ENCODE measurements around the gene CFAP20DC. TPM values are rescaled to one million over a fixed set of nuclear protein-coding genes. Genes with fewer than 3 reads are reported as not detected.
"Not testable (repeated sequence)": the region's sequence is repeated elsewhere in the genome, so short reads cannot be mapped to it uniquely, and the experiment has no call there.

CFAP20DC gene
- polyA plus RNA-seq = under 1 TPM in 2 of 3 donors, not detected in 1; 0.32 to 0.36 TPM

DNA sequence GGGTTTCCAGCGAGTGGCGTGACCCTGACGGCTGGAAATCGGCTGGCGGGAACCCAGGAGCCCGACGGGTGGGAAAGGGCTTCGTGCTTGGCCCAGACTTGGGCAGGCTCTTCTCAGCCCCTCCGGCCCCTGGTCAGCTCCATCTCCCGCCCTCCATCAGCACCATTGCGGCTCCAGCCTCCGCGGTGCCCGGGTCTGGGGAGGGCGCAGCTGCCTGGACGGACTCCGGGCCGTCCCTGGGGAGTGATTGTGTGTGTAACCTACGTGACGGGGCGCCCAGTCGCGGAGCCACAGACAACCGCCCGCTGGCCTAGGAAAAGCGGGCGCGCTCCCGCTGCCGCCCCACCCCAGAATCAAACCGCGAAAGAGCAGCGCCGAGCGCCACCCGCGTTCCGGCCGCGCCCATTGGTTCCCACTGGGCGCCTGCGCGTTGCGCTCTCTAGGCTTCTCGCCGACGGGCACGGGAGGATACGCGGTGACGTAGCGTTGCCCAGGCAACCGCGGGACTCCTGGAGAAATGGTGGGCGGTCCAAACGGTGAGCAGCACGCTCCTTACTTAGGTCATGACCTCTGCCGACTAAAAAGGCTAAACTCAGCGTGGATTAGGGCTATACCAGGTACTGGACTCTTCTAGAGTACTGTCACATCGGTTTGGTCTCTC lies at the start of gene CFAP20DC:
Gene CFAP20DC (minus strand): TSS at position 355 of the 661 bp plus-strand sequence. CDS start 394 bp downstream, outside the sequence.
- WGBS, 3 donors = 2 to 4% (median 3%) methylated on average over 59 to 60 of the region's 60 CpGs
- no peak within 1 kb of the TSS for H3K27ac ChIP-seq (ENCODE audit: low read depth, low read length)

DNA sequence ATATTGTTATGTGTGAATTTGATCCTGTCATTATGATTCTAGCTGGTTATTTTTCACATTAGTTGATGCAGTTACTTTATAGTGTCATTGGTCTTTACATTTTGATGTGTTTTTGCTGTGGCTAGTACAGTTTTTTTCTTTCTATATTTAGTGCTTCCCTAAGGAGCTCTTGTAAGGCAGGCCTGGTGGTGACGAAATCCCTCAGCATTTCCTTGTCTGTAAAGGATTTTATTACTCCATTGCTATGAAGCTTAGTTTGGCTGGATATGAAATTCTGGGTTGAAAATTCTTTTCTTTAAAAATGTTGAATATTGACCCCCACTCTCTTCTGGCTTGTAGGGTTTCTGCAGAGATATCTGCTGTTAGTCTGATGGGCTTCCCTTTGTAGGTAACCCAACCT lies 48.7 kb upstream of the CFAP20DC start:
- H3K27ac ChIP-seq (ENCODE audit: low read depth, low read length) = not testable (repeated sequence)
- 63 to 73% (median 64%) methylated on average over 1 of the region's 1 CpG for WGBS, 3 donors

DNA sequence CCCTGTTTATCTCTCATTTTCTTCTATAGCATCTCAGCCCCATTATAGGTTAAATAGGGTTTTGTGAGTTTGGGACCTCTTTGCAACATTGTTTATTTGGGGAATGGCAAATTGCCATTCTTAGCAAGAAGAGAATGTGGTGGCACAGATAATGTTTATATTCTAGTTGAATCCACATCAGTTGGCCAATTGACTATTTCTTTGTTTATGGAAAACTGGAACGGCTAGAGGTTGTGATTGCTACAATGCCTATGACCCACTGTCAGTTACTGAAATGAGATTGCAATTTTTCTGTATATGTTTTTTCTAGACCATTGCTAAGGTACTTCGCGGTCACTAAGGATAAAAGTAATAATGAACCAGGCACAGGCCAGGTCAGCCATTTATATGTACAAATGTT lies 44.6 kb upstream of the CFAP20DC start:
- H3K27ac ChIP-seq (ENCODE audit: low read depth, low read length) = no peak overlapping the region
- WGBS, 3 donors = 88 to 92% (median 91%) methylated on average over 3 of the region's 3 CpGs

DNA sequence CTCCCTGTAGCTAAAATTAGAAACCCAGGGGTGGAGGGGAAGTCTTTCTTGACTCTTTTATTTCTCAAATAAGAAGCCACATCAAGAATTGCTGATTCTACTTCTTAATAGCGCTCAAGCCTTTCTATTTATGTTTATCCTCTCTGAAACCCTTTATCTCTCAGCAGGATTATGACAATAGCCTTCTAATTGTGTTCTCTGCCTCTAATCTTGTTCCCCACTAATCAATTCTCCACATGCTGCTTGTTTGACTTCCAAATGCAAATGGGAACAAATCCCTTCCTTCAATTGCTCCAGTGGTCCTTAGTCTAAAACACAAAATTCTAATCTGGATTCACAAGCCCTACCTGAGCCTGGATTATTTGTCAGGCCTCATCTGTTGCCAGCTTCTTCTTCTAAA lies 43.7 kb upstream of the CFAP20DC start:
- no peak overlapping the region for H3K27ac ChIP-seq (ENCODE audit: low read depth, low read length)
- 69 to 85% (median 83%) methylated on average over 1 of the region's 1 CpG for WGBS, 3 donors

DNA sequence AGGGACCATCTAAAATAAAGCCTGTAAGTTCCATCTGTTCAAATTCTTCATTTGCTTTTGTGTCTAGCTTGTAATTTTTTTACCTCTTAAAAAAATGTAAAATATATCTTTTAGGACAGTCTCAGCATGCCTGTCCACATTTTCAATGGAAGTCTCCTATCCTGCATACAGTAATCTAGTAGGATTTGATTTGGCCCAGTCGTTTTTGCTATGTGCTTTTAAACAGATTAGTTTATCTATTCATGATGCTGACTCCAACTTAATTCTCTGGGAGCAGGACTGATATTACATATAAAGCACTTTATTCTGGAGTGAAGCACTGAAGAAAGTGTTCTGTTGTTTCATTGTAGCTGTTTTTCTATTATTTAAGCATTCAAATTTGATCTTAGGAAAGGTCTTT lies 38.9 kb upstream of the CFAP20DC start:
- no peak overlapping the region for H3K27ac ChIP-seq (ENCODE audit: low read depth, low read length)
- WGBS, 3 donors = 28 to 48% (median 42%) methylated on average over 1 of the region's 1 CpG

DNA sequence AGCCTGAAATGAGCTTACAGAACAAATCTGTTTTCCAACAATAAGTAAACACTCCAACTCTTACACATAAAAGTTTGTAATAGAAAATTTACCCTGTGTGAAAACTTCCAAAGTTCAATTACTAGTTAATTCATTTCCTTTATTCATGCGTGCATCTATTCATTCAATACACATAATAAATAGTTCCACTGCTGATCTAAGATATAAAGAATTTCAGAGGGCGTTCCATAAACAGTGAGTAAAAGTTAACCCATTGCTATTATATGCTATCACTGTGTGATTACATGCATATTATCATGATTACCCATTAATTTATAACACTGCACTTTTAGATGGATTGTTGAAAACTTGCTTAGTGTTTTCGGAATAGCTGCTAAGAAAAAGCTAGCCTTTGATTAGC lies 36.2 kb upstream of the CFAP20DC start:
- 52 to 68% (median 67%) methylated on average over 3 of the region's 3 CpGs for WGBS, 3 donors

DNA sequence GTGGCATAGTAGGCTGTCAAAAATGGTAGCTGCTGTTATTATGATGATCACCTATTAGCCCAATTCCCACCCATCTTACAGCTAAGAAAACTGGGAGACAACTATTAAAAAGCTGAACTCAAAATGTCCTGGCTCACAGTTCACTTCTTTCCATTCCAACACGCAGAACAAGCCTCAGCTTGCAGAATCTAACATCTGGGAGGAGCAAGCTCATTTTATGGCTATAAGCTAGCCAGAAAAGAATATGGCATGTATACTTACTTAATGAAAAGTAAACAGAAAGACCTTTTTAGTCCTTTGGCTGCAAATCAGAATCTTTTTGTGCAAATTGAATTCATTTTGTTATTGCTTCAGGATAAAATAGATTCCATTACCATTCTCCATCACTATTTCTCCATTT lies 34.8 kb upstream of the CFAP20DC start:
- 73 to 84% (median 74%) methylated on average over 1 of the region's 1 CpG for WGBS, 3 donors
- H3K27ac ChIP-seq (ENCODE audit: low read depth, low read length) = no peak overlapping the region

More for the DNA sequence above, 36.2 kb upstream of the CFAP20DC start:
- no peak overlapping the region for H3K27ac ChIP-seq (ENCODE audit: low read depth, low read length)

DNA sequence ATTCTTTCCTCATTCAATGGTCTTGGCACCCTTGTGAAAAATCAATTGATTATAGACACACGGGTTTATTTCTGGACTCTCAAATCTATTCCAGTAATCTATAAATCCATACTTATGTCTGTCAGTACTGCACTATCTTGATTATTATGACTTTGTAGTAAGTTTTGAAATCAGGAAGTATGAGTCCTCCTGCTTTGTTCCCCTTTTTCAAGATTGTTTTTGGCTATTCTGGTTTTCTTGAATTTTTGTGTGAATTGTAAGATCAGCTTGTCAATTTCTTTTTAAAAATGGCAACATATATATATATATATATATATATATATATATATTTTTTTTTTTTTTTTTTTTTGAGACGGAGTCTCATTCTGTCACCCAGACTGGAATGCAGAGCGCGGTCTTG lies 32.3 kb upstream of the CFAP20DC start:
- 80 to 82% (median 81%) methylated on average over 4 of the region's 4 CpGs for WGBS, 3 donors

DNA sequence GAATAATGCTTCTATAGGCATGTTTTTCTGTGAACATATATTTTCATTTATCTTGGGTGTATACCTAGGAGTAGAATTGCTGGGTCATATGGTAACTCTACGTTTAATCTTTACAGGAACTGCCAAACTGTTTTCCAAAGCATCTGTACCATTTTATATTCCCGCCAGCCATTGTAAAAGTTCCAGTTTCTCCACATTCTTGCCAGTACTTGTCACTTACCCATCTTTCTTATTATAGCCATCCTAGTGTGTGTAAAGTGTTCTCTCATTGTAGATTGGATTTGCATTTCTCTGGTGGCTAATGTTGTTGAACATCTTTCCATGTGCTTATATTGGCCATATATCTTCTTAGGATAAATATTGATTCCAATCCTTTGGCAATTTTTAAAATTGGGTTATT lies 31.2 kb upstream of the CFAP20DC start:
- WGBS, 3 donors = 81 to 91% (median 91%) methylated on average over 2 of the region's 2 CpGs
- no peak overlapping the region for H3K27ac ChIP-seq (ENCODE audit: low read depth, low read length)

More for the DNA sequence above, 32.3 kb upstream of the CFAP20DC start:
- no peak overlapping the region for H3K27ac ChIP-seq (ENCODE audit: low read depth, low read length)

DNA sequence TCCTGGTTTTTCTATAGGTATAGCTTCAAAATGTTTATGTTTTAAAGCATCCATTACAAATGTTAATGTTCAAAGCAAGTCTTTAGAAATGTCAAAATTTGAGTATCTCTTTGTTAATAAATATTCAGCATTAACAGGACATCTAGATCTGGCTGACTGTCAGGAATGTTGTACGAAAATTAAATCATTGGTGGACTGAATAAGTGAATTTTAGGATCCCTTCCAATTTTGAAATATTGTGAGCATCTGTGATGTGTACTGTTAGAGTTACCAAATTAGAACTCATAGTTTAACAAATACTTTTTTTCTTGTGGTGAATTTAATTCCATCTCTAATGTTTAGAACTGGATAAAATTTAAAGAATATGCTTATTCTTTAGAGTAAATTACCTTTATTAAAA lies 30.1 kb upstream of the CFAP20DC start:
- no peak overlapping the region for H3K27ac ChIP-seq (ENCODE audit: low read depth, low read length)
- 38 to 45% (median 39%) methylated on average over 1 of the region's 1 CpG for WGBS, 3 donors

DNA sequence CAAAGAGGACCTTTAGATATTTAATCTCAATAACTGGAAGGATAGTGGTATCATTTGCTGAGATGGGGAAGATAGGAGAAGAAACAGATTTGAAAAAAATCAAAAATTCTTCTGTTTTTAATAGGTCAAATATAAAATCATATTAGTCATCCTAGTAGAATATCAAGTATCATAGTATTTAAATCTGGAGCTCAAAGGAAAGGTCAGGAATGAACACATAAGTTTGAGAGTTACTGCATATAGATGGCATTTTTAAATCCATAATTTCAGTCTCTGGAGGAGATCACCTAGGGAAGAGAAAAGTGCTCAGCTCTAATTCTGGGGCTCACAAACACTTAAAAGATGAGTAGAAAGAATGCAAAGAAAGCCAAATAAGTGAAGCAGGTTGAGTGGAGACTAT lies 24.9 kb upstream of the CFAP20DC start:
- no peak overlapping the region for H3K27ac ChIP-seq (ENCODE audit: low read depth, low read length)

DNA sequence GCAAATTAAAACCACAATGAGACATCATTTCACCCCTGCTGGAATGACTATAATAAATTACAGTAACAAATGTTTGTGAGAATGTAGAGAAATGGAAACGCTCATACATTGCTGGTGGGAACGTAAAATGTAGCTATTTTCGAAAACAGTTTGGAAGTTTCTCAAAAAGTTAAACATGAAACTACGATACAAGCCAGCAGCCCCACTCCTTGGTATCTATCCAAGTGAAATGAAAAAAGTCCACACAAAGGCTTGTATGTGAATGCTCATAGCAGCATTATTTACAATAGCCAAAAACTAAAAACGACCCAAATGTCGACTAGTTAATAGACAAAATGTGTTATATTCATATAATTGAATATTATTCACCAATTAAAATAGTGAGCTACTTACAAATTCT lies 22.9 kb upstream of the CFAP20DC start:
- no peak overlapping the region for H3K27ac ChIP-seq (ENCODE audit: low read depth, low read length)
- WGBS, 3 donors = 45 to 77% (median 54%) methylated on average over 6 of the region's 6 CpGs

DNA sequence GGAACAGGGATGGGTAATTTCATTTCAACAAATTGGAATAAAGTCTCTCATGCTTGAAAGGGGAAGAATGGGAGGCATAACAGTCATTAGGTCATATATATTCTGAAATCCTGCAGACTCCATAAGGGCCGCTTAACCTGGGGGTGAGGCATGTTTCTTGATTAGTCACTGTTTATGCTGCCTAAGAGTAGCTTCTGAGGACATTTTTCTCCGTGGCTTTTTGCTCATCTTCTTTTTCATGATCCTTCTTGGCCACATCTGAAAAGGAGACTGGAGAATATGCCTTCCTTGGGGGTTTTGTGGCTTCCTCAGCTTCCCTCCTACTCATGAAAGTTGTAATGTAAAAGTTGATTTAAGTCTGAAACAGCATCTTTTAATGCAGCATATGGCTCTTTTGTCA lies 20.0 kb upstream of the CFAP20DC start:
- WGBS, 3 donors = 60 to 66% (median 61%) methylated on average over 2 of the region's 2 CpGs
- H3K27ac ChIP-seq (ENCODE audit: low read depth, low read length) = no peak overlapping the region

DNA sequence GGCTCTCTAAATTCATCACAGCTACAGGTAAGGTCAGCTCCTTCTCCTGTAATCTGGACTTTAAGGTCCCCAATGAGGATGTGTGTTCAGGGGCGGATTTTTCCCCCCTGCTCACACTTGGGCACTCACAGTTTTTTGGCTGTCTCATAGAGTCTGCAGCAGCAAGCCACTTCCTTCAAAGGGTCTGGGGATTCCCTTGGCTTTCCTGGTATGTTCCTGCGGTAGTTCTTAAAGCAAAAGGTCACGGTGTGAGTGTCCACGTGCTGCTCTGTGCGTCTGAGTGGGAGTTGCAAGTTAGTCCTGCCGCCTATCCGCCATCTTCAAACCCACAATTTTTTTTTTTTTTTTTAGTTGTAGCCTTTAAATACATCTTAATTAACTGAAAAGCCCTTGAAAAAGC lies 15.4 kb upstream of the CFAP20DC start:
- WGBS, 3 donors = 61 to 85% (median 73%) methylated on average over 7 of the region's 7 CpGs
- no peak overlapping the region for H3K27ac ChIP-seq (ENCODE audit: low read depth, low read length)

DNA sequence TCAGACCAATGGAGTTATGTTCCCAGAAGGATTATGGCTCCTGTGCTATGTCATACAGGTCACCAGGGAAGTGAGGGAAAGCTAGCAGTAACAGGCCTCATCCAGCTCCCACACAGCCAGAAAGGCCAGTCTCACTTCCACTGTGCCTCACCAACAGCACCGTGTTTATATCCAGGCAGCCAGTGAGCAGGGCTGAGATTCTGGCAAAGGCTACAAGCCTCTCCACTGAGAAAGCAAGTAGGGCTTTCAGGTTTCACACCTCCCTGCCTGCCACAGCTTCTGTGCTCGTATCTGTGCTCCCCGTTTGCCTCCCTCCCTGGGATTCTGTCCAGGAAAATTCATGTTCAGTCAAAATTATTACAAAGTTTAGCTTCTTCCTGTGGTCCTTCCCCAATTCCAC lies 14.9 kb upstream of the CFAP20DC start:
- no peak overlapping the region for H3K27ac ChIP-seq (ENCODE audit: low read depth, low read length)
- WGBS, 3 donors = 42 to 79% (median 59%) methylated on average over 3 of the region's 3 CpGs

DNA sequence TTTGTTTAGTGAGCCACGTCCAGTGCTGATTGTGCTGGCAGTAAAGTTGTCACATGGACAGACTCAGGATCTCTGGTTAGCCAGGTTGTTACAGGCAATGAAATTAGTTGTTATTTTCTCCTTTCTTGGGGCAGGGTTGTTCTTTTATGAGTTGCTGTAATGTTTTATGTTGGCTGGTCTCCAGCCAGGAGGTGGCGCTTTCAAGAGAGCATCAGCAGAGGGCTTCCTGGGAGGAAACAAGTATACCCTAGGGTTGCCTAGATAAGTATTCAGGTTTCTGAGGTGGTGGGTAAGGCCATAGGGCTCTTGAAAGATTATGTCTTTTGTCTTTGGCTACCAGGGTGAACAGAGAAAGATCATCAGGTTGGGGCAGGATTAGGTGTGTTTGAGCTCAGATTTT lies 14.5 kb upstream of the CFAP20DC start:
- no peak overlapping the region for H3K27ac ChIP-seq (ENCODE audit: low read depth, low read length)
- WGBS, 3 donors = 84 to 95% (median 91%) methylated on average over 2 of the region's 2 CpGs

DNA sequence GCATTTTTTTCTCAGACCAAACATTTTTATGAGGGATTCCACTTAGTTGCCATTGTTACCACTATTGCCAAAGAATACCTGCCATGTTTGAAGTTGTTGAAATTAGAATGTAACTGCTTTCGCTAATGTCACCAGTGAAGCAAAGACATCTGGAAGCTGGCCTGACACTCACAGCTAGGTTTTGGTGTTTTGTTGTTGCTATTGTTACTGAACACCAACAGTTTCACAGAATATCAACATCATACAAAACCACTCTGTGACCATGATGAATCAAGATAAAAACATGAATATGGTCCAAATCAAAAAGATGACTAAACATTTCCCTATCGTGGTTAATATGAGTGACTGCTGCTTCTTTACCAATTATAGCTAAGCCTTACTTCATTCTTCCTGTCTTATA lies 6.9 kb upstream of the CFAP20DC start:
- no peak overlapping the region for H3K27ac ChIP-seq (ENCODE audit: low read depth, low read length)
- 65 to 87% (median 71%) methylated on average over 2 of the region's 2 CpGs for WGBS, 3 donors

DNA sequence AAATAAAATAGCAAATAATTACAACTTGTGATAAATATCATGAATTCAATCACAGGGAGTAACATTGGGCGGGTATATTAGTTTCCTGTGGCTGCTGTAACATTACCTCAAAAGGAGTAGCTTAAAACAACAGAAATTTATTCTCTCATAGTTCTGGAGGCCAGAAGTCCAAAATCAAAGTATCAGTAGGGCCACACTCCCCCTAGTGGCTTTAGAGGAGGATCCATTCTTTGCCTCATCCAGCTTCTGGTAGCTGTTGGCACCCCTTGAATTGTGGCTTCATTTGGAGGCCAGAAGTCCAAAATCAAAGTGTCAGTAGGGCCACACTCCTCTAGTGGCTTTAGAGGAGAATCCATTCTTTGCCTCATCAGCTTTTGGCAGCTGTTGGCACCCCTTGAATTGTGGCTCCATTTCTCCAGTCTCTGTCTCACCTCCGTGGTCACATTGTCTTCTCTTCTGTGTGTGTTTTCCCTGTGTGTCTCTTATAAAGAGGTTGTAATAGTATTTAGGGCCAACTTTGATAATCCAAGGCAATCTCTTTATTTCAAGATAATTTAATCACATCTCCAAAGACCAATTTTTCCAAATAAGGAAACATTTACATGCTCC lies 3.1 kb upstream of the CFAP20DC start:
- no peak overlapping the region for H3K27ac ChIP-seq (ENCODE audit: low read depth, low read length)
- 58 to 69% (median 61%) methylated on average over 2 of the region's 2 CpGs for WGBS, 3 donors

DNA sequence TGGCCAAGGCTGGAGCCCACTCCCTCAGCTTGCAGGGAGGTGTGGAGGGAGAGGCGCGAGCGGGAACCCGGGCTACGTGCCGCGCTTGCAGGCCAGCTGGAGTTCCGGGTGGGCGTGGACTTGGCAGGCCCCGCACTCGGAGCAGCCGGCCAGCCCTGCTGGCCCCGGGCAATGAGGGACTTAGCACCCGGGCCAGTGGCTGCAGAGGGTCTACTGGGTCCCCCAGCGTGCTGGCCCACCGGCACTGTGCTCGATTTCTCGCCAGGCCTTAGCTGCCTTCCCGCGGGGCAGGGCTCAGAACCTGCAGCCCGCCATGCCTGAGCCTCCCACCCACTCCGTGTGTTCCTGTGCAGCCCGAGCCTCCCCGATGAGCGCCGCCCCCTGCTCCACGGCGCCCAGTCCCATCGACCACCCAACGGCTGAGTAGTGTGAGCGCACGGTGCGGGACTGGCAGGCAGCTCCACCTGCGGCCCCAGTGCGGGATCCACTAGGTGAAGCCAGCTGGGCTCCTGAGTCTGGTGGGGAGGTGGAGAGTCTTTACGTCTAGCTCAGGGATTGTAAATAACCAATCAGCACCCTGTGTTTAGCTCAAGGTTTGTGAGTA lies 1.1 kb upstream of the CFAP20DC start:
- 95 to 98% (median 96%) methylated on average over 34 to 36 of the region's 36 CpGs for WGBS, 3 donors
- not testable (repeated sequence) for H3K27ac ChIP-seq (ENCODE audit: low read depth, low read length)

DNA sequence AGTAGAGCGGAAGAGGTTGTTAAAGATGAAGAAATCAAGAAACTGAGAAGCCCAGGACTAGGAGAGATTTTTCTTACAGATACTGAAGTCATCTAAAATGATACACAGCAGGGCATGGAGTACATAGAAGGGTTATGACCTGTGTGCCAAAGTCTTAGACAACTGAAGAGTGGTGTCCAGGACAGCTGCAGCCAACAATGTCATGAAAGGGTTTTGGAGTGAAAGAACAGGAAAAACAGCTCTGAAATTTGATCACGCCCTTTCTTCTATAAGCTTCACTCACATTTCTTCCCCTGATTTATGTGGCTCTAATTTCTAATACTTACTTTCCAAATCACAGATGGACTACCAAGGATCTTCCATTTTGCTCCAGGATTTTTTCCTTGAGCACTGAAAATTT lies 3.0 kb downstream of the CFAP20DC start:
- WGBS, 3 donors = 89 to 98% (median 97%) methylated on average over 2 of the region's 2 CpGs

More for the DNA sequence above, 3.0 kb downstream of the CFAP20DC start:
- no peak overlapping the region for H3K27ac ChIP-seq (ENCODE audit: low read depth, low read length)
